T-helper 1 cell treated with Interleukin-12 subunit alpha and Interleukin-12 subunit beta and Interleukin-4 antibody, amounts not matched to agents 30 ng/mL and 1 ng/mL, for 36 hours (primary cell): Measurements from ENCODE around the gene XPO4. TPM values are rescaled to one million over a fixed set of nuclear protein-coding genes. Genes with fewer than 3 reads are reported as not detected.

Experiments
- intact Hi-C: fragments of 100-400 bp; cut with micrococcal nuclease; formaldehyde crosslinking; loops from one replicate; pipeline ENCODE4 v1.15.1; 2024
- total RNA-seq: library from RNA; stranded (reverse); gene quantifications from 2 replicates; pipeline ENCODE4 v1.2.3, GENCODE V29; 2022

XPO4 gene
- total RNA-seq, 1 donor from 2014 or later, result 25.3 TPM

DNA sequence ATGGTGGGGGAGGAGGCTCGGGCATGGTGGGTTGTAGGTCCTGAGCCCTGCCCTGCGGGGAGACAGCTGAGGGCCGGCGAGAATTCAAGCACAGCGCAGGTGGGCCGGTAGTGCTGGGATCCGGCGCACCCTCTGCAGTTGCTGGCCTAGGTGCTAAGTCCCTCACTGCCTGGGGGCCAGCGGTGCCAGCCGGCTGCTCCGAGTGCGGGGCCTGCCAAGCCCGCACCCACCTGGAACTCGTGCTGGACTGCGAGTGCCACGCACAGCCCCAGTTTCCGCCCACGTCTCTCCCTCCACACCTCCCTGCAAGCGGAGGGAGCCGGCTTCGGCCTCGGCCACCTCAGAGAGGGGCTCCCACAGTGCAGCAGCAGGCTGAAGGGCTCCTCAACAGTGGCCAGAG is 162.5 kb downstream of the XPO4 start:
- intact Hi-C loops, result no loop called here

GRCh38 chr13:20738616-20739015 is 163.9 kb downstream of the XPO4 start:
- intact Hi-C loops, result no loop called here

- intact Hi-C loops, result no loop called here
These were observed 172.6 kb downstream of the XPO4 start for GRCh38 chr13:20729633-20730585.

GRCh38 chr13:20728579-20729311 is 173.8 kb downstream of the XPO4 start:
- intact Hi-C loops, result no loop called here

- intact Hi-C loops, result no loop called here
These were observed 174.7 kb downstream of the XPO4 start for GRCh38 chr13:20727856-20728255.

Other genes with a start within 250 kb of the XPO4 start
- not detected in 2 replicates for gene IL17D, start 199.0 kb downstream of the XPO4 start, total RNA-seq
- gene EEF1AKMT1, start 128.8 kb downstream of the XPO4 start, total RNA-seq, result 6.0 and 8.0 TPM in 2 replicates
- 2.3 and 4.0 TPM in 2 replicates for gene LATS2, start 158.8 kb upstream of the XPO4 start, total RNA-seq
- gene SAP18, start 237.4 kb upstream of the XPO4 start, total RNA-seq, result 204 and 205 TPM in 2 replicates